Activated naive CD4-positive, alpha-beta T cell treated with anti-CD3 and anti-CD28 coated beads, Interleukin-2, amount 10 ng/mL, durations not matched to agents 7 days and 5 days (primary cell): ENCODE results near the gene TAGAP.
"Not testable (repeated sequence)": the region's sequence is repeated elsewhere in the genome, so short reads cannot be mapped to it uniquely, and the experiment has no call there.

Experiments used
- CTCF ChIA-PET: fragments of 350-600 bp; sonication (Branson Sonifier 250); formaldehyde crosslinking; loops from one replicate; lab custom pipeline; 2021; ENCODE audit warnings: antibody characterized with exemption; lab: Charles Lee
- DNase-seq: peaks from one replicate; pipeline ENCODE4 v3.0.0-alpha.2; 2020
- H3K27ac Mint-ChIP-seq: one replicate; pipeline ENCODE4 v1.8.0; 2021; ENCODE audit warnings: mild to moderate bottlenecking, moderate library complexity, mixed read lengths
- H3K27me3 Mint-ChIP-seq: one replicate; pipeline ENCODE4 v1.8.0; 2021; ENCODE audit warnings: mild to moderate bottlenecking, mixed read lengths
- H3K36me3 Mint-ChIP-seq: one replicate; pipeline ENCODE4 v1.8.0; 2021; ENCODE audit warnings: mixed read lengths
- H3K4me1 Mint-ChIP-seq: one replicate; pipeline ENCODE4 v1.8.0; 2021; ENCODE audit warnings: mixed read lengths
- H3K4me3 Mint-ChIP-seq: one replicate; pipeline ENCODE4 v1.8.0; 2021; ENCODE audit warnings: mild to moderate bottlenecking, moderate library complexity, mixed read lengths
- H3K9me3 Mint-ChIP-seq: one replicate; pipeline ENCODE4 v1.8.0; 2021; ENCODE audit warnings: mixed read lengths

TAGAP gene

GRCh38 chr6:159047891-159048685 is 3.3 kb upstream of the TAGAP start:
- CTCF ChIA-PET, result no interaction called here
- H3K27ac Mint-ChIP-seq, result peak overlapping the region; percentile 53
- no peaks in the 10 kb centered on the region for H3K9me3 Mint-ChIP-seq
- H3K27me3 Mint-ChIP-seq, result peaks cover 4% of the 10 kb centered on the region
- H3K36me3 Mint-ChIP-seq, result peaks cover 18% of the 10 kb centered on the region
- no peak overlapping the region for H3K4me3 Mint-ChIP-seq
- H3K4me1 Mint-ChIP-seq, result peaks cover 28% of the 10 kb centered on the region
- no peak for DNase-seq

- Mint-ChIP-seq H3K27me3 (no peaks in the 10 kb centered on the region), H3K27ac (peak overlapping the region; percentile 98), H3K4me3 (peak overlapping the region; percentile 96), H3K4me1 (peaks cover 50% of the 10 kb centered on the region), H3K36me3 (peaks cover 41% of the 10 kb centered on the region), H3K9me3 (no peaks in the 10 kb centered on the region)
- DNase-seq, result no peak
- CTCF ChIA-PET, result interaction anchor here (0.8 to 11.4 kb wide), 3 partner anchors 48 to 60 kb away, joined by 3 to 234 read pairs (median 4); no protein-coding TSS in a partner anchor
Measured at GRCh38 chr6:159045801-159046200, 1.0 kb upstream of the TAGAP start.

GRCh38 chr6:159043947-159044346 is 844 bp downstream of the TAGAP start:
- no peaks in the 10 kb centered on the region for H3K27me3 Mint-ChIP-seq
- DNase-seq, result peak; percentile 50
- peaks cover 68% of the 10 kb centered on the region for H3K4me1 Mint-ChIP-seq
- CTCF ChIA-PET, result interaction anchor here (0.6 to 11.4 kb wide), 11 partner anchors 9 to 91 kb away, joined by 3 to 234 read pairs (median 5); no protein-coding TSS in a partner anchor
- H3K4me3 Mint-ChIP-seq, result peak overlapping the region; percentile 96
- peak overlapping the region; percentile 98 for H3K27ac Mint-ChIP-seq
- H3K9me3 Mint-ChIP-seq, result no peaks in the 10 kb centered on the region
- H3K36me3 Mint-ChIP-seq, result peaks cover 59% of the 10 kb centered on the region

DNA sequence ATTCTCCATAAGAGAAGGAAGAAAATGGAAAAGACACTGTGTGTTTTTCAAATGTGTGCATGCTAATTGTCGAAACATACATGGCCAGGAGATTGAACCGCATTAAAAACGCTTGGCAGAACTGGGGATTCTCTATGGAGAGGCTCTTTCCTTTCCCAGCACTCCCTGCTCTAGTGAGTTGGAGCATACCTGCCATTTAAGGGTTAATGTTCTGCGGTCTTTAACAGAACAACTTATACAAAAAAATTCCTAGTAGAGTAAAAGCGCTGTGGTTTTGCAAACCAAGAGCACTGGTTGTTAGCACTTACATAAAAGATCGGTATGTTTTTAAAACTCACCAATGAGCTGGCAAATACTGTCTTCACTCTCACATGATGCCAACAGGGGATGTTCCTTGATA is 1.5 kb downstream of the TAGAP start:
- peak; percentile 57 for DNase-seq
- Mint-ChIP-seq H3K9me3 (no peaks in the 10 kb centered on the region), H3K36me3 (peaks cover 60% of the 10 kb centered on the region), H3K4me3 (peak overlapping the region; percentile 96), H3K4me1 (peaks cover 67% of the 10 kb centered on the region), H3K27me3 (no peaks in the 10 kb centered on the region), H3K27ac (peak overlapping the region; percentile 98)
- CTCF ChIA-PET, result interaction anchor here (0.6 to 11.4 kb wide), 15 partner anchors 9 to 135 kb away, joined by 3 to 234 read pairs (median 4); no protein-coding TSS in a partner anchor

DNA sequence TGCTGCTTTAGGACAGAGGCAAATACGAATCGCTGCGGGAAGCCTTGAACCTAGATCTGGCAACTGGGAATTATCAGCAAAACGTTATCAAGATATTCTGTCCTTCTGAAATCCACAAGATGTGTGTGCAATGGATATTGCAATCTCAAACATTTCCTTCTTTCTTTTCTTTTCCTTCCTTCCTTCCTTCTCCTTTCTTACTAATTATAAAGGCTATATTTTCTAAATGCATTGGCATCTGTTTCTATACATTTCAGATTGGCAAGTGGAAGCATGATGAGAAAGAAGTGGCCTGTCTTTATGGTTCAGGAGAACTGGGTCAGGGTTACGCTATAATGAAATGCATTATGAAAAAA is 2.0 kb downstream of the TAGAP start:
- peak overlapping the region; percentile 96 for H3K4me3 Mint-ChIP-seq
- peaks cover 63% of the 10 kb centered on the region for H3K36me3 Mint-ChIP-seq
- CTCF ChIA-PET, result interaction anchor here (0.7 to 11.4 kb wide), 15 partner anchors 10 to 270 kb away, joined by 3 to 234 read pairs (median 4); no protein-coding TSS in a partner anchor
- no peaks in the 10 kb centered on the region for H3K27me3 Mint-ChIP-seq
- no peaks in the 10 kb centered on the region for H3K9me3 Mint-ChIP-seq
- peak overlapping the region; percentile 98 for H3K27ac Mint-ChIP-seq
- H3K4me1 Mint-ChIP-seq, result peaks cover 67% of the 10 kb centered on the region
- no peak for DNase-seq

GRCh38 chr6:159042003-159042825 is 2.6 kb downstream of the TAGAP start:
- no peaks in the 10 kb centered on the region for H3K27me3 Mint-ChIP-seq
- H3K4me1 Mint-ChIP-seq, result peaks cover 66% of the 10 kb centered on the region
- H3K4me3 Mint-ChIP-seq, result peak overlapping the region; percentile 96
- CTCF ChIA-PET, result interaction anchor here (0.8 to 11.4 kb wide), 14 partner anchors 10 to 270 kb away, joined by 3 to 234 read pairs (median 4); no protein-coding TSS in a partner anchor
- H3K9me3 Mint-ChIP-seq, result no peaks in the 10 kb centered on the region
- peaks cover 68% of the 10 kb centered on the region for H3K36me3 Mint-ChIP-seq
- H3K27ac Mint-ChIP-seq, result peak overlapping the region; percentile 98
- peak; percentile 83 for DNase-seq

GRCh38 chr6:159041181-159041580 is 3.6 kb downstream of the TAGAP start:
- CTCF ChIA-PET, result interaction anchor here (1.8 to 11.4 kb wide), 4 partner anchors 31 to 94 kb away, joined by 4 to 234 read pairs (median 23); no protein-coding TSS in a partner anchor
- H3K4me1 Mint-ChIP-seq, result peaks cover 63% of the 10 kb centered on the region

GRCh38 chr6:159039885-159040258 is 4.9 kb downstream of the TAGAP start:
- Mint-ChIP-seq H3K4me3 (peak overlapping the region; percentile 67), H3K27me3 (no peaks in the 10 kb centered on the region)
- CTCF ChIA-PET, result interaction anchor here (0.6 to 11.4 kb wide), 9 partner anchors 22 to 419 kb away, joined by 3 to 234 read pairs (median 7); no protein-coding TSS in a partner anchor

More at GRCh38 chr6:159041181-159041580, 3.6 kb downstream of the TAGAP start:
- peak overlapping the region; percentile 98 for H3K27ac Mint-ChIP-seq
- no peaks in the 10 kb centered on the region for H3K9me3 Mint-ChIP-seq
- DNase-seq, result no peak
- H3K36me3 Mint-ChIP-seq, result peaks cover 77% of the 10 kb centered on the region
- peak overlapping the region; percentile 96 for H3K4me3 Mint-ChIP-seq
- H3K27me3 Mint-ChIP-seq, result no peaks in the 10 kb centered on the region

GRCh38 chr6:159038914-159039884 is 5.6 kb downstream of the TAGAP start:
- peaks cover 57% of the 10 kb centered on the region for H3K4me1 Mint-ChIP-seq
- H3K27ac Mint-ChIP-seq, result peak overlapping the region; percentile 98
- CTCF ChIA-PET, result interaction anchor here (0.6 to 11.4 kb wide), 8 partner anchors 21 to 418 kb away, joined by 3 to 234 read pairs (median 6); no protein-coding TSS in a partner anchor
- H3K27me3 Mint-ChIP-seq, result no peaks in the 10 kb centered on the region
- no peaks in the 10 kb centered on the region for H3K9me3 Mint-ChIP-seq
- H3K4me3 Mint-ChIP-seq, result peak overlapping the region; percentile 67
- no peak for DNase-seq
- peaks cover 87% of the 10 kb centered on the region for H3K36me3 Mint-ChIP-seq

More at GRCh38 chr6:159039885-159040258, 4.9 kb downstream of the TAGAP start:
- Mint-ChIP-seq H3K27ac (peak overlapping the region; percentile 98), H3K9me3 (no peaks in the 10 kb centered on the region), H3K4me1 (peaks cover 57% of the 10 kb centered on the region), H3K36me3 (peaks cover 90% of the 10 kb centered on the region)
- no peak for DNase-seq

- Mint-ChIP-seq H3K4me1 (peaks cover 57% of the 10 kb centered on the region), H3K36me3 (peaks cover 82% of the 10 kb centered on the region)
- CTCF ChIA-PET, result interaction anchor here (1.8 to 11.4 kb wide), 3 partner anchors 29 to 96 kb away, joined by 7 to 234 read pairs (median 28); no protein-coding TSS in a partner anchor
- H3K27me3 Mint-ChIP-seq, DNase-seq, H3K27ac Mint-ChIP-seq, H3K4me3 Mint-ChIP-seq, H3K9me3 Mint-ChIP-seq: not testable (repeated sequence)
Measured at GRCh38 chr6:159038318-159038717, 6.5 kb downstream of the TAGAP start.

- CTCF ChIA-PET, result interaction anchor here (1.3 to 11.4 kb wide), 3 partner anchors 62 to 96 kb away, joined by 4 to 234 read pairs (median 7); no protein-coding TSS in a partner anchor
- Mint-ChIP-seq H3K9me3 (no peaks in the 10 kb centered on the region), H3K4me3 (no peak overlapping the region), H3K36me3 (peaks cover 78% of the 10 kb centered on the region), H3K27me3 (no peaks in the 10 kb centered on the region), H3K27ac (no peak overlapping the region), H3K4me1 (peaks cover 52% of the 10 kb centered on the region)
- DNase-seq, result no peak
Measured at GRCh38 chr6:159037756-159038290, 7.0 kb downstream of the TAGAP start.

DNA sequence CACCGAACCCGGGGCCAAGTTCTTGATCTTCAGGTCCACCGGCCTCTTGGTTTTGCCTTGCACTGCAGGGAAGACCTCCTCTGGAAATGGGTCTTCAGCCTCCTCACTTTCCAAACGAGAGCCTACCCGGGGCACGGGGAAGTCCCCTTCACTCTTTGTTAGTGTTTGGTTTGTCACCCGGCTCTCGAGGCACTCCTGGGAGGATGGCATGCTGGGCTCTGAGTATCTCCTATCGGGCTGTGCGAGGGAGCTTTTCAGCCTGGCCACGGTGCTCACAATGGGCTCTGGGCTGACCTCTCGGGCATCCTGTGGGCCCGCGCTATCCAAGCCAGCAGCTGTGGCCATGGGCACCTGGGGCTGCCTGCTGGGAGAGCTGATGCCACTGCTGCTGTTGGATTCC is 8.1 kb downstream of the TAGAP start:
- CTCF ChIA-PET, result interaction anchor here (1.3 to 11.4 kb wide), 2 partner anchors 61 to 69 kb away, joined by 4 to 234 read pairs; no protein-coding TSS in a partner anchor
- Mint-ChIP-seq H3K36me3 (peaks cover 67% of the 10 kb centered on the region), H3K4me1 (peaks cover 42% of the 10 kb centered on the region), H3K27ac (no peak overlapping the region), H3K4me3 (no peak overlapping the region), H3K27me3 (no peaks in the 10 kb centered on the region), H3K9me3 (no peaks in the 10 kb centered on the region)
- DNase-seq, result no peak
